Measurements from ENCODE around the gene ABCD2.
"Not testable (repeated sequence)": the region's sequence is repeated elsewhere in the genome, so short reads cannot be mapped to it uniquely, and the experiment has no call there.

ABCD2 gene

GRCh38 chr12:39611818-39612217, 7.8 kb downstream of the ABCD2 start:
- DNase-seq, result no peak

GRCh38 chr12:39610436-39611025, 9.1 kb downstream of the ABCD2 start:
- no peak for DNase-seq

- no peak for DNase-seq
These were observed 12.7 kb downstream of the ABCD2 start for GRCh38 chr12:39606712-39607423.

- no peak for DNase-seq
These were observed 13.6 kb downstream of the ABCD2 start for GRCh38 chr12:39605996-39606395.

- DNase-seq, result no peak
These were observed 14.1 kb downstream of the ABCD2 start for GRCh38 chr12:39605501-39605900.

GRCh38 chr12:39603065-39603464, 16.5 kb downstream of the ABCD2 start:
- DNase-seq, result no peak

GRCh38 chr12:39601951-39602350, 17.7 kb downstream of the ABCD2 start:
- not testable (repeated sequence) for DNase-seq

GRCh38 chr12:39595928-39596327, 23.7 kb downstream of the ABCD2 start:
- no peak for DNase-seq

GRCh38 chr12:39592295-39592694, 27.3 kb downstream of the ABCD2 start:
- no peak for DNase-seq

GRCh38 chr12:39588348-39588747, 31.3 kb downstream of the ABCD2 start:
- no peak for DNase-seq

- DNase-seq, result peak; percentile 11 to 41 (median 16)
These were observed 32.4 kb downstream of the ABCD2 start for GRCh38 chr12:39587225-39587624.

GRCh38 chr12:39586816-39587215, 32.8 kb downstream of the ABCD2 start:
- DNase-seq, result no peak

- no peak for DNase-seq
These were observed 38.0 kb downstream of the ABCD2 start for GRCh38 chr12:39581592-39581991.

- DNase-seq, result no peak
These were observed 44.1 kb downstream of the ABCD2 start for GRCh38 chr12:39575498-39575875.

GRCh38 chr12:39574785-39575497, 44.7 kb downstream of the ABCD2 start:
- DNase-seq, result no peak

GRCh38 chr12:39574378-39574777, 45.2 kb downstream of the ABCD2 start:
- DNase-seq, result no peak

- DNase-seq, result no peak
These were observed 45.6 kb downstream of the ABCD2 start for GRCh38 chr12:39573971-39574370.

GRCh38 chr12:39572551-39572950, 47.1 kb downstream of the ABCD2 start:
- DNase-seq, result no peak

- DNase-seq, result peak in 1 of 4 experiments; percentile 22
These were observed 48.3 kb downstream of the ABCD2 start for GRCh38 chr12:39571351-39571750.

- no peak for DNase-seq
These were observed 66.1 kb downstream of the ABCD2 start for GRCh38 chr12:39553476-39553875.

- DNase-seq, result not testable (repeated sequence)
These were observed 75.4 kb downstream of the ABCD2 start for GRCh38 chr12:39544211-39544610.

GRCh38 chr12:39541471-39541870, 78.1 kb downstream of the ABCD2 start:
- no peak for DNase-seq

- no peak for DNase-seq
These were observed 80.9 kb downstream of the ABCD2 start for GRCh38 chr12:39538679-39539104.

- no peak for DNase-seq
These were observed 85.7 kb downstream of the ABCD2 start for GRCh38 chr12:39533951-39534350.
